H1 (cell line): ENCODE measurements around the gene COL25A1. TPM values are rescaled to one million over a fixed set of nuclear protein-coding genes. Genes with fewer than 3 reads are reported as not detected.

Source experiments
- CTCF ChIA-PET: fragments of 300-600 bp; sonication (Branson Sonifier 250); formaldehyde crosslinking; loops from one replicate; lab custom pipeline; 2021; ENCODE audit not compliant: partially characterized antibody; lab: Charles Lee
- POLR2A ChIA-PET: fragments of 300-600 bp; sonication (Branson Sonifier 250); formaldehyde crosslinking; loops from one replicate; lab custom pipeline; 2021; ENCODE audit warnings: inconsistent platforms; ENCODE audit not compliant: partially characterized antibody; lab: Charles Lee
- DNase-seq, 2 experiments: peaks; one replicate each; pipeline versions ENCODE4 v3.0.0 to v3.0.0-alpha.2; 2010 to 2022; ENCODE audit warnings: low spot score in 2 of 2, low read depth in 1 of 2, mixed read lengths in 1 of 2
- FAIRE-seq: peaks from 2 replicates; lab custom pipeline; 2011; peaks lifted over from hg19 to GRCh38; lab: Jason Lieb, UNC
- H2AFZ ChIP-seq: 2 replicates; pipeline ENCODE4 v1.8.1; 2012; ENCODE audit warnings: low read length, inconsistent platforms
- H2AK5ac ChIP-seq: 2 replicates; pipeline ENCODE4 v1.6.1; 2013; ENCODE audit warnings: low read depth, low read length
- H2BK120ac ChIP-seq: replicated peaks from 2 replicates; pipeline ENCODE3; 2013; ENCODE audit warnings: low read depth, low read length, inconsistent platforms
- H2BK12ac ChIP-seq: 2 replicates; pipeline ENCODE4 v1.6.1; 2013; ENCODE audit warnings: low read depth, low read length
- H2BK15ac ChIP-seq: 2 replicates; pipeline ENCODE4 v1.6.1; 2013; ENCODE audit warnings: low read length
- H2BK20ac ChIP-seq: 2 replicates; pipeline ENCODE4 v1.6.1; 2013; ENCODE audit warnings: low read length
- H2BK5ac ChIP-seq: 2 replicates; pipeline ENCODE4 v1.6.1; 2013; ENCODE audit warnings: low read depth, low read length
- H3K14ac ChIP-seq: 2 replicates; pipeline ENCODE4 v1.6.1; 2013; ENCODE audit warnings: inconsistent platforms; ENCODE audit not compliant: insufficient read length
- H3K18ac ChIP-seq: 2 replicates; pipeline ENCODE4 v1.6.1; 2013; ENCODE audit warnings: low read length; ENCODE audit errors: extremely low read depth
- H3K23ac ChIP-seq: 2 replicates; pipeline ENCODE4 v1.6.1; 2013; ENCODE audit warnings: inconsistent platforms; ENCODE audit not compliant: insufficient read length
- H3K23me2 ChIP-seq: 2 replicates; pipeline ENCODE4 v1.6.1; 2013; ENCODE audit warnings: low read depth, low read length
- H3K27ac ChIP-seq: 2 replicates; pipeline ENCODE4 v1.6.1; 2011; ENCODE audit warnings: low read depth, low read length, inconsistent platforms
- H3K27me3 ChIP-seq, 4 experiments: replicated peaks in 1 of 4; 1 replicate in 1 of 4; 2 replicates in 3 of 4; pipeline versions ENCODE4 v1.6.1 to v1.8.1; 2011 to 2013; ENCODE audit warnings: low read length in 3 of 4, mild to moderate bottlenecking in 3 of 4, inconsistent platforms in 2 of 4, mixed read lengths in 2 of 4, moderate library complexity in 1 of 4; ENCODE audit not compliant: control insufficient read depth in 3 of 4, insufficient read depth in 3 of 4; ENCODE audit errors: extremely low read depth in 1 of 4
- H3K36me3 ChIP-seq, 4 experiments: 2 replicates each; pipeline versions ENCODE4 v1.6.1 to v1.8.1; 2011 to 2013; ENCODE audit warnings: mild to moderate bottlenecking in 4 of 4, low read length in 3 of 4, moderate library complexity in 2 of 4, control low read depth in 1 of 4, inconsistent platforms in 1 of 4; ENCODE audit not compliant: insufficient read depth in 4 of 4, control insufficient read depth in 2 of 4
- H3K4ac ChIP-seq: replicated peaks from 2 replicates; pipeline ENCODE3; 2013; ENCODE audit warnings: low read length, low read depth, mixed read lengths, inconsistent platforms; ENCODE audit not compliant: insufficient read length
- H3K4me1 ChIP-seq, 4 experiments: replicated peaks in 1 of 4; 1 replicate in 1 of 4; 2 replicates in 3 of 4; pipeline versions ENCODE4 v1.6.1 to v1.8.1; 2011 to 2013; ENCODE audit warnings: low read length in 3 of 4, inconsistent platforms in 2 of 4, mixed read lengths in 1 of 4; ENCODE audit not compliant: insufficient read depth in 4 of 4, control insufficient read depth in 3 of 4
- H3K4me2 ChIP-seq, 2 experiments: 2 replicates each; pipeline versions ENCODE4 v1.6.1 to v1.8.1; 2011 to 2013; ENCODE audit warnings: low read depth in 2 of 2, low read length in 2 of 2, control low read depth in 1 of 2, inconsistent platforms in 1 of 2, mild to moderate bottlenecking in 1 of 2; ENCODE audit not compliant: insufficient read depth in 1 of 2
- H3K4me3 ChIP-seq, 4 experiments: fragments of 200-600, 300-600 bp in 1 of 4; sonication (generic), shearing (Covaris generic), sonication (Bioruptor Twin) in 1 of 4; 2 replicates each; pipeline versions ENCODE4 v1.5.1 to v1.8.1; 2011 to 2016; ENCODE audit warnings: low read length in 4 of 4, low read depth in 3 of 4, control low read depth in 2 of 4, inconsistent platforms in 2 of 4, mild to moderate bottlenecking in 2 of 4, mixed read lengths in 1 of 4, moderate library complexity in 1 of 4; ENCODE audit not compliant: insufficient read depth in 2 of 4; ENCODE audit errors: extremely low read depth in 1 of 4
- H3K56ac ChIP-seq: replicated peaks from 2 replicates; pipeline ENCODE3; 2013; ENCODE audit warnings: low read depth, mild to moderate bottlenecking, mixed read lengths, low read length, inconsistent platforms; ENCODE audit not compliant: insufficient read length
- H3K79me1 ChIP-seq: 2 replicates; pipeline ENCODE4 v1.6.1; 2013; ENCODE audit warnings: low read depth, low read length, control low read depth
- H3K79me2 ChIP-seq, 2 experiments: 2 replicates each; pipeline versions ENCODE4 v1.6.1 to v1.8.1; 2012 to 2013; ENCODE audit warnings: low read length in 2 of 2, mild to moderate bottlenecking in 2 of 2, inconsistent platforms in 1 of 2; ENCODE audit not compliant: insufficient read depth in 2 of 2, control insufficient read depth in 1 of 2
- H3K9ac ChIP-seq, 4 experiments: replicated peaks in 1 of 4; 1 replicate in 1 of 4; 2 replicates in 3 of 4; pipeline versions ENCODE4 v1.6.1 to v1.8.1; 2011 to 2013; ENCODE audit warnings: low read depth in 3 of 4, low read length in 3 of 4, control low read depth in 2 of 4, mild to moderate bottlenecking in 2 of 4, moderate library complexity in 2 of 4, inconsistent platforms in 1 of 4; ENCODE audit errors: extremely low read depth in 1 of 4
- H3K9me3 ChIP-seq, 2 experiments: 2 replicates each; pipeline versions ENCODE4 v1.6.1 to v1.8.1; 2012 to 2013; ENCODE audit warnings: mild to moderate bottlenecking in 2 of 2, moderate library complexity in 2 of 2, control low read depth in 1 of 2, inconsistent platforms in 1 of 2, low read depth in 1 of 2, low read length in 1 of 2, mixed read lengths in 1 of 2; ENCODE audit not compliant: insufficient read depth in 2 of 2
- H4K20me1 ChIP-seq, 2 experiments: replicated peaks in 1 of 2; 2 replicates each; pipeline versions ENCODE3 to v1.8.1; 2011 to 2013; ENCODE audit warnings: inconsistent platforms in 2 of 2, low read length in 2 of 2, mild to moderate bottlenecking in 1 of 2; ENCODE audit not compliant: insufficient read depth in 2 of 2, control insufficient read depth in 1 of 2
- H4K5ac ChIP-seq: 2 replicates; pipeline ENCODE4 v1.6.1; 2013; ENCODE audit warnings: low read length, low read depth, mixed read lengths, inconsistent platforms; ENCODE audit not compliant: insufficient read length
- H4K8ac ChIP-seq: 2 replicates; pipeline ENCODE4 v1.8.0; 2013; ENCODE audit warnings: mild to moderate bottlenecking, moderate library complexity, low read length, inconsistent platforms; ENCODE audit not compliant: insufficient read depth; ENCODE audit errors: extremely low read depth
- H4K91ac ChIP-seq: replicated peaks from 2 replicates; pipeline ENCODE3; 2013; ENCODE audit warnings: low read length, mixed read lengths, inconsistent platforms; ENCODE audit not compliant: insufficient read length
- ATF3 ChIP-seq: IDR thresholded peaks from 2 replicates; pipeline ENCODE4 v1.6.1; 2011; ENCODE audit warnings: low read depth, mild to moderate bottlenecking, low read length; ENCODE audit not compliant: insufficient read depth
- CTCF ChIP-seq, 3 experiments: IDR thresholded peaks; 1 replicate in 2 of 3; 2 replicates in 1 of 3; pipeline versions ENCODE4 v1.5.1 to v1.6.1; 2011; ENCODE audit warnings: low read length in 3 of 3, mild to moderate bottlenecking in 3 of 3, inconsistent platforms in 2 of 3, low read depth in 1 of 3, moderate library complexity in 1 of 3; ENCODE audit not compliant: insufficient read depth in 1 of 3; ENCODE audit errors: control extremely low read depth in 1 of 3
- JUND ChIP-seq: IDR thresholded peaks from 2 replicates; pipeline ENCODE4 v1.6.1; 2011; ENCODE audit warnings: mild to moderate bottlenecking, improper control_type of control experiment, low read length
- KDM4A ChIP-seq: IDR thresholded peaks from one replicate; pipeline ENCODE4 v1.7.1; 2012; ENCODE audit warnings: low read depth, mild to moderate bottlenecking, moderate library complexity, low read length, inconsistent platforms; ENCODE audit not compliant: severe bottlenecking
- KDM5A ChIP-seq: fragments of 200-600 bp; IDR thresholded peaks from 2 replicates; pipeline ENCODE4 v1.7.1; 2012; ENCODE audit warnings: mild to moderate bottlenecking, low read length, inconsistent platforms, mixed read lengths
- MAX ChIP-seq: IDR thresholded peaks from 2 replicates; pipeline ENCODE4 v1.6.1; 2012; ENCODE audit warnings: inconsistent platforms
- PHF8 ChIP-seq: fragments of 200-600 bp; sonication (generic); conservative IDR thresholded peaks from 2 replicates; pipeline ENCODE4 v1.7.1; 2012; ENCODE audit warnings: low read depth, mild to moderate bottlenecking, inconsistent platforms, low read length, moderate library complexity
- RFX5 ChIP-seq: IDR thresholded peaks from 2 replicates; pipeline ENCODE4 v1.6.1; 2011; ENCODE audit warnings: low read depth, low read length, improper control_type of control experiment, borderline replicate concordance
- SRF ChIP-seq: IDR thresholded peaks from 2 replicates; pipeline ENCODE4 v1.6.1; 2011; ENCODE audit warnings: mild to moderate bottlenecking, low read depth, low read length, moderate library complexity
- TAF7 ChIP-seq: optimal IDR thresholded peaks from 2 replicates; pipeline ENCODE3; 2011; ENCODE audit warnings: low read depth, mild to moderate bottlenecking, inconsistent platforms, low read length, moderate library complexity, borderline replicate concordance
- ZNF274 ChIP-seq: IDR thresholded peaks from 2 replicates; pipeline ENCODE4 v1.7.0; 2012; ENCODE audit warnings: low read length, borderline replicate concordance; ENCODE audit errors: extremely low read depth
- WGBS, 2 experiments: shearing (Covaris generic) in 1 of 2; methylation state at CpG; one replicate each; pipeline versions ENCODE4 v1.1.6 to v1.1.7; 2013 to 2015; ENCODE audit warnings: low lambda C conversion rate in 2 of 2, mixed read lengths in 2 of 2, inconsistent platforms in 1 of 2, low coverage in 1 of 2, missing lambda C conversion rate in 1 of 2; ENCODE audit not compliant: insufficient replicate concordance in 2 of 2, insufficient coverage in 1 of 2, insufficient read length in 1 of 2; ENCODE audit errors: extremely low coverage in 1 of 2, missing lambda C conversion rate in 1 of 2; 5-methylcytosine and 5-hydroxymethylcytosine counted together
- polyA plus RNA-seq, 7 experiments: library from polyadenylated mRNA; depleted of rRNA in 3 of 7; stranded (reverse) in 5 of 7; unstranded in 2 of 7; fragments of >200 nt in 5 of 7; fragments of 200-250 nt in 2 of 7; gene quantifications; 1 replicate in 5 of 7; 2 replicates in 1 of 7; 4 replicates in 1 of 7; pipeline versions ENCODE4 v1.2.1 to v1.2.3, GENCODE V29; 2011 to 2013; ENCODE audit warnings: missing spikeins in 2 of 7, mixed read lengths in 2 of 7
- total RNA-seq: library from RNA; stranded (reverse); fragmentation: NEBNext Ultra II Directional; extraction: Animal tissue kit (Norgen Biotek cat#: 25700); gene quantifications from 2 replicates; pipeline ENCODE4 v1.2.1, GENCODE V29; 2021

The COL25A1 gene
- total and polyA plus RNA-seq, 2 of the 8 experiments (the other 6 are each of a cell fraction or from before 2014, with no cell fraction given), result 1.1 to 8.3 TPM

- ChIA-PET CTCF (interaction anchor here (1.2 kb wide), 1 partner anchor 179 kb away, joined by 5 read pairs; no protein-coding TSS in a partner anchor), POLR2A (no interaction called here)
- Histone ChIP-seq H3K4me3 (no peak overlapping the region), H4K20me1 (no peaks in the 10 kb centered on the region), H3K79me1 (no peaks in the 10 kb centered on the region), H4K5ac (no peak overlapping the region), H3K18ac (no peak overlapping the region), H2AFZ (no peak overlapping the region), H4K91ac (no peak overlapping the region), H3K36me3 (no peaks in the 10 kb centered on the region), H3K27me3 (no peaks in the 10 kb centered on the region), H3K79me2 (no peaks in the 10 kb centered on the region), H3K27ac (no peak overlapping the region), H2BK20ac (no peak overlapping the region), H2BK120ac (no peak overlapping the region), H3K23me2 (no peaks in the 10 kb centered on the region), H4K8ac (no peak overlapping the region), H3K4ac (no peak overlapping the region), H2BK15ac (no peak overlapping the region), H2BK5ac (no peak overlapping the region), H3K4me2 (no peak overlapping the region), H3K9ac (peak overlapping the region in 1 of 4 experiments; percentile 35; a peak in 1 of 7 replicates), H3K14ac (no peak overlapping the region), H2BK12ac (no peak overlapping the region), H3K4me1 (no peaks in the 10 kb centered on the region), H3K23ac (no peak overlapping the region), H3K9me3 (no peaks in the 10 kb centered on the region), H3K56ac (no peak overlapping the region), H2AK5ac (no peak overlapping the region)
- WGBS, 2 experiments, result 88% methylated on average over 3 of the region's 3 CpGs; no CpG with 5 or more reads in 1 of the 2 experiments
- no peak for FAIRE-seq
- DNase-seq, result no peak
- TF ChIP-seq KDM5A, result no peak
- no peak for TF ChIP-seq TAF7
- TF ChIP-seq MAX, result no peak
- no peak for TF ChIP-seq ZNF274
- TF ChIP-seq PHF8, result no peak
- TF ChIP-seq ATF3, result no peak
- no peak for TF ChIP-seq SRF
- no peak for TF ChIP-seq CTCF (IDR thresholded peaks at IDR 0.05; ENCODE audit: control extremely low read depth in 1 of 3, insufficient read depth in 1 of 3, low read depth in 1 of 3, low read length in 3 of 3)
- TF ChIP-seq JUND, result no peak
- TF ChIP-seq RFX5, result no peak
- no peak for TF ChIP-seq KDM4A
These were observed 188.0 kb downstream of the COL25A1 start for GRCh38 chr4:109114501-109114900.
